Fibroblast of pulmonary artery (primary cell): Measurements from ENCODE around the gene FHIT.

ENCODE experiments used
- DNase-seq: peaks from one replicate; pipeline ENCODE4 v3.0.0-alpha.2; 2010; ENCODE audit warnings: low read depth
- H3K4me3 ChIP-seq: replicated peaks from 2 replicates; pipeline ENCODE4 v1.5.1; 2011; ENCODE audit warnings: low read depth, mild to moderate bottlenecking, control low read depth, low read length, moderate library complexity
- CTCF ChIP-seq: IDR thresholded peaks from 2 replicates; pipeline ENCODE4 v1.5.1; 2011; ENCODE audit warnings: mild to moderate bottlenecking, control low read depth, low read length, inconsistent platforms; ENCODE audit errors: missing control alignments

FHIT gene

GRCh38 chr3:61154457-61155198, 96.6 kb downstream of the FHIT start:
- H3K4me3 ChIP-seq = no peak overlapping the region
- no peak for DNase-seq
- TF ChIP-seq CTCF = no peak

- no peak for TF ChIP-seq CTCF
- DNase-seq = no peak
Measured at GRCh38 chr3:61152071-61152470, 99.2 kb downstream of the FHIT start.

GRCh38 chr3:61149236-61149635, 102.0 kb downstream of the FHIT start:
- no peak for DNase-seq
- no peak for TF ChIP-seq CTCF
- H3K4me3 ChIP-seq = no peak overlapping the region

More at GRCh38 chr3:61152071-61152470, 99.2 kb downstream of the FHIT start:
- no peak overlapping the region for H3K4me3 ChIP-seq

GRCh38 chr3:61146010-61146890, 105.0 kb downstream of the FHIT start:
- H3K4me3 ChIP-seq = no peak overlapping the region
- DNase-seq = no peak
- TF ChIP-seq CTCF = no peak

- no peak for TF ChIP-seq CTCF
- DNase-seq = no peak
- no peak overlapping the region for H3K4me3 ChIP-seq
Measured at GRCh38 chr3:61141697-61142096, 109.6 kb downstream of the FHIT start.

- no peak for DNase-seq
- no peak for TF ChIP-seq CTCF
- H3K4me3 ChIP-seq = no peak overlapping the region
Measured at GRCh38 chr3:61141227-61141626, 110.0 kb downstream of the FHIT start.

GRCh38 chr3:61139686-61140085, 111.6 kb downstream of the FHIT start:
- no peak for DNase-seq
- TF ChIP-seq CTCF = no peak
- H3K4me3 ChIP-seq = no peak overlapping the region
